NCI-H774 (cell line): ENCODE results near the gene PPP4R3B.
A peak's percentile ranks its signal among the peaks of the same experiment; 100 is the strongest.
"Not testable (repeated sequence)": the region's sequence is repeated elsewhere in the genome, so short reads cannot be mapped to it uniquely, and the experiment has no call there.

Source experiments
- DNase-seq: peaks from one replicate; lab custom pipeline; 2025; lab: John Stamatoyannopoulos, UW

Gene PPP4R3B

DNA sequence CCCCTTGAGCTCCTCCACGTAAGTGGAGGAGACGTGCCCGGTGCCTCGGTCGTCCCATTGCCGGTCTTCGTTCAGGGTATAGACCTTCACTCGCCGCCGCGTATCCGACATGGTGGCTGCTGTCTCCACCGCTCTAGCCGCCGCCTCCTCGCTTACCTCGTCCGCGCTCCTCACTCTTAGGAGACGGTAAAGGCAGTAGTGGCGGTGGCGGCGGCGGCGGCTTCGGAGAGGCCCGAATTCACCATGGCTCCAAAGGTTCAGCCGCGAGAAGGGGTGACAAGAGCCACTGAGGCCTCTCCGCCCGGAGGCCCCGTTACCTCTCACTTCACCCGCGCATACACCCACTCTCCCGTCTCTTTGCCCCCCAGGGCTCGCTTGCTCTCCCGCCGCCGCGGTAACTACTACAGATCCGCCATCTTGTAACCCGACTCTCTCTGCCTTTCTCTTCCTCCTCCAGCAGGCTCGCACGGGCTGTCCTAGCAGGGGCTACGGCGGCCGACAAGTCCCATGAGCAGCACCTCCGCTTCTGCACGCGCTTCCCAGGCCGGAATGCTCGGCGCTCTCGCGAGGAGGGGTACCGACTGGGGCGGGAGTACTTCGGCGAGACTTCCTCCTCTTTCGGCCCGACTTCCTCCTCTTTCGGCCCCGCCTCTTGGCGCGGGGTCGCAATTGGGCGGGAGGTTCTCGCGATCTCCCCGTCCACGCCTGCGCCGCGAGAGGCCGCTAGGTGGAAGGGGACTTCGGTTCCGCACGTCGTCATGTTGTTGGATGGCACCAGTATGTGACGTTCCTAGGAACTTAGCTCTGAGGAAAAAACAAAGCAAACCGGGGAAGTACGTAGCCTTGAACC lies at the start of gene PPP4R3B:
Gene PPP4R3B, minus strand, starts transcription at position 448 of the 850 bp plus-strand sequence. Its CDS starts 337 bp downstream, at position 111.
- peak; percentile 99 for DNase-seq

DNA sequence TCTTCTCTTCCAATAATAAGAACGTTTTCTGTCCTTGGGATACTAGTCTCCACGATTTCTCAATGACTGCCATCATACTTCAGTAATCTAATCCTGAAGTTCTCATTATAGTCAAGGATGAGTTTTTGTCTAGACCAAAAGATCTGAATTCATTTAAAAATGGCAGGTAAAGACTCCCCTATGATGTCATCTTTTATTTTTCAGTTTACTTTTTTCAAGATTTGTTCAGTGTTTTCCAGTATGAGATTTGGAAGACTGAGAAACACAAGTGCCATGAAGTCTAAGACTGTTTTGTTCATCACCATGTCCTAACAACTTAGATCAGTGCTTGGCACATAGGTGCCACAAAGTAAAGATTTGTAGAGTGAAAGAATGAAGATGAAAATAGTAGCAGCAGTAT lies 35.8 kb upstream of the PPP4R3B start:
- DNase-seq: no peak

DNA sequence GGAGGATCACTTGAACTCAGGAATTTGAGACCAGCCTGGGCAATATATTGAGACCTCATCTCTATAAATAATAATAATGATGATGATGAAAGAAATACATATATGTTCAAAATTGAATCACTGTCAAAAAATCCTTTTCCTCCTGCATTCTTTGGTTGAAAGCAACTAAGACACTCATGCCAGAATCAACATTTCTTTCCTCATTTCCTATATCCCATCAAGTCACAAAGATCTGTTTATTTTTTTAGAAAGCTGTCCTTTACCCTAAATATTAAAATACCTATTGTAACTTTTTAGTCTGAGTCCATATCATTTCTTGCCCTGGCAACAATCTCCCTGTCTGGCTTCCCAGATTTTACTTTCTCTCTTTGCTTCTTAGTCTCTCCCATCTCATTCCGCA lies 31.8 kb upstream of the PPP4R3B start:
- no peak for DNase-seq

DNA sequence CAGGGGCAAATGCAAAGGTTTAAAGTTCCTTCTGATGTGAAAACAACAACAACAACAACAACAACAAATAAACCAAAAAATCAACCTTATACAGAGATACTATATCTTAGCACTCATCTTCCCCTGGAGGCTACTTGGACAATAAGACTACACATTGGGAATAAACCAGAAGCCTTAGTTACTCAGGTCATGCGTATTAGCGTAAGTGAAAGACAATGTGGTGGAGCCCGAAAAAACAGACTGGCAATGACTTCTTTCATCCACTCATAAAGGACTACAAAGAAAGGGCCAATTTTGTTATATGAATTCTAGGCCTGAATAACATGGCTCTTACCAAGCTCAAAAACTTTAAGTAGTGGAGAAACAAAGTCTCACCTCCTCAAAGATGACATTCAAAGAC lies 19.4 kb upstream of the PPP4R3B start:
- no peak for DNase-seq

DNA sequence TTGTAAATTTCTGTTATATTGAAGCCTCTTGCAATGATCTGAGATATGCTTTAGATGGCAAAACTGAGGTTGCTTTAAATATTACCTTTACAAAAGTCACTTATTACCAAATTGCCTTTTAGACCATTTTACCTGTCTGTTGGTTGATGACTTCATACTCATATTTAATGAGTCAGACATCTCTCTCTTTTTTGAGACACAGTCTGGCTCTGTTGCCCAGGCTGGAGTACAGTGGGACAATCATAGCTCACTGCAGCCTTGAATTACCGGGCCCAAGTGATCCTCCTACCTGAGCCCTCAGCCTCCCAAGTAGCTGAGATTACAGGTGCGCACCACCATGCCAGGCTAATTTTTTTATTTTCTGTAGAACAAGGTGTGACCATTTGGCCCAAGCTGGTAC lies 11.5 kb upstream of the PPP4R3B start:
- no peak for DNase-seq

DNA sequence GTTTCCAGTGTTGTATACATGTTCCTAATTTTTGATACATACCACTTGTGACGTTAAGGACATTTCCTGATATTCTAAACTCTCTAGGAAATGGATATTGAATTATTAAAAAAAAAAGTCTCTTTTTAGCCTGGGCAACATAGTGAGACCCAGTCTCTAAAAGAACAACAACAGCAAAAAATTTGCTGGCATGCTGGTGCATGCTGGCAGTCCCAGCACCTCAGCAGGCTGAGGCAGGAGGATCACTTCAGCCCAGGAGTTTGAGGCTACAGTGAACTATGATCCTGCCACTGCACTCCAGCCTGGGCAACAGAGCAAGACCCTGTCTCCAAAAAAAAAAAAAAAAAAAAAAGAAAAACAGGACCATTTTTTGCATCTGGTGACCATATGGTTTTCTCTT lies 10.5 kb upstream of the PPP4R3B start:
- no peak for DNase-seq

DNA sequence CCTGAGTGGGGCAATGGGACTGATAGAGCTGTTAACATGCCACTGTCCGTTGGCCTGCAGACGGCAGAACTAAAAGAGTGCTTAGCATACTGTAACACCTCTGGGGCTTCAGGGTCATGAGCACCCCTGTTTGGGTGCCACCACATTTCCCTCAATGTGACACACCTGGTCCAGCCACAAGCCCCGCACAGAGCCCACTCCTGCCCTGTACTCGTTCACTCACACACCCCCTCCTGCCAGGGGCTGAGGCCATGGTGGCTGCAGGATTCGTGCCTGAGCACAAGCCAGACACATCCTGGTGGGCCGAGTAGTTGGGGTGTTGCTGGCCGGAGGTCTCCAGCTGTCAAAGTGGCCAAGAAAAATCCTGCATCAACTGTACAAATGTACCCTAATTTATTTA lies 4.4 kb upstream of the PPP4R3B start:
- no peak for DNase-seq

DNA sequence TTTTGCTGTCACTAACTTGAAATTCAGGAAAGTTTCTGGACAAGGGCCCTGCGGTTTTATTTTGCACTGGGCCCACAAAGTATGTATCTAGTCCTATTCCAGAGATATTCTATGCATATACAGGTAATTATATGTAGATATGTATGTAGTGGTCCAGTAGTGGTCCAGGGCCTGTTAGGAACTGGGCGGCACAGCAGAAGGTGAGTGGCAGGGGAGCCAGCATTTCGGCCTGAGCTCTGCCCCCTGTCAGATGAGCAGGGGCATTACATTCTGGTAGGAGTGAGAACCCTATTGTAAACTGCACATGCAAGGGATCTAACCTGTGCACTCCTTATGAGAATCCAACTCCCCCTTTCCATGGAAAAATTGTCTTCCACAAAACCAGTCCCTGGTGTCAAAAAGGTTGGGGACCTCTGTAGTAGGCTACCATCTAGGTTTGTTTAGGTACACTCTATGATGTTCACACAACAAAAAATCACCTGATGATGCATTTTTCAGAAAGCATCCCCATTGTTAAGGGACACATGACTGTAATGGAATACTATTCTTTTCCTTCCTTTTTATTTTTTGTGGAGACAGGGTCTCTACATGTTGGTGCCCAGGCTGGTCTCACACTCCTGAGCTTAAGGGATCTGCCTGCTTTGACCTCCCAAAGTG lies 2.8 kb upstream of the PPP4R3B start:
- DNase-seq: no peak

DNA sequence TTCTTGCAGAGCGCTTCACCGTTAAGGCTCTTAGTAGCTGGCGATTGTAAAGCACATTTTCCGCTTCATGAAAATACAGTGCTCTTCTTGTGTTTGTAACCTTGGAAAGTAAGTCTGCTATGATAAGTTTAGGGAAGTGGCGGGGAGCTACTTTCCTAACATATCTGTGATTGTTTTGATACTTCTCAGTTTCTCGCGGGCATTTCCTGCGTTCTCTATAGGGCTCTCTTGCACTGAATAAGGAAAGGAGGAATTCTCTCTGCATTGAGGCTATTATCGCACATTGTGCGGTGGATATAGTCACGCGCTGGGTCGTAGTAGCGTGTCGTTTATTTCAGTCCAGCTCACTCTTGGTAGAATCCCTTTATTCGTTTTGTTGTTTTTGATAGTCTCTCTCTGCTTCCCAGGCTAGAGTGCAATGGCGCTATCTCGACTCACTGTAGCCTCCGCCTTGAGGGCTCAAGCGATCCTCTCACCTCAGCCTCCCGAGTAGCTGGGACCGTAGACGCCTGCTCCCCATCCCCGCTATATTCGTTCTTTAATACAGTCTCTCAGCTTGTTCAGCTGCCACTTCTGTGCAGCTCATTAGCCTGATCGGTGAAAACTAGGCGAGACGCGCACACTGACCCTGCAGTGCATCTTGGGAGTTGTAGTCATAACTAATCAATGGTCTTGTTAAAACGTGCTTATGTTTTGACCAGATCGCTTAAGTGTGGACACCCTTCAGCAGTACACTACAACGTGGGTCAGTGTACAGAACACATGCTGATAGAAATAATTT lies 1.0 kb upstream of the PPP4R3B start:
- DNase-seq: peak; percentile 14

DNA sequence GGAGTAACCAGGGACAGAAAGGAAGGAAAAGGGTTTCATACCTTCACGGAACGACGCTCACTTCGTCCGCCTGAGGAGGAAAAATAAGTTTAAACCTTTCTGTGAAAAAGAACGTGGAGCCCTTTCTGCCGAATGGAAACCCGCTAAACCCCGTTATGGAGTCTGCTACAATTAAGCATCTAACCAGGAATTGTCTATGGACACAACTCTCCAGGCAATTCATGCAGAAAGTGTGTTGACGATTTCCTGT lies 528 bp upstream of the PPP4R3B start:
- no peak for DNase-seq

DNA sequence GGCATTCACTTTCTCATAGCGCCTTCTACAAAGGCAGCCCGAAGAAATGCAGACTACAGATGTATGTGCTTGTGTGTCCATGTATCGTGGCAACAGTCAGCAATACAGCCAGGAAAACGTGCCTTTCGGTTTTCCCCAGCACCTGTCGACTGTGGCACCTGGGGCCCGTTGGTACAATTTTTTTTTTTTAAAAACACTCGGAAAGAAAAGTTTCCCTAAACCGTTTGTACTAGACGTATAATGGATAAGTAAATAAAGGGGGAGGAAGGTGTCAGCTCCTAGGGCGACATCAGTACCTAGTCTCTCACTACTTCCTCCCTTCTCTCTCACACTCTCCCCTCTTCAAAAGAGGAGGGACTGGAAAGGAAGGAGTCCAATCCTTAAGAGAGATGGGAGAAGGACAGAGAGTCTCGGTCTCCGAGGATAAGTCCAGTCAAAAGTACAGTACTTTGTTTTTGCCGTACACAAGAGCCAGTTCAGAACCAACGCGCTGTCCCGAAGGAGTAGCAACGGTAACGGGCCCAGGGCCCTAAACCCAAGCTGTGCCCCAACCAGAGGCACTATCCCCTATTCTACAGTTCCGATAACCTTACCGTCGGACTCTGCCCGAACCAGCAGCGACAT lies 759 bp downstream of the PPP4R3B start:
- DNase-seq: peak; percentile 52

DNA sequence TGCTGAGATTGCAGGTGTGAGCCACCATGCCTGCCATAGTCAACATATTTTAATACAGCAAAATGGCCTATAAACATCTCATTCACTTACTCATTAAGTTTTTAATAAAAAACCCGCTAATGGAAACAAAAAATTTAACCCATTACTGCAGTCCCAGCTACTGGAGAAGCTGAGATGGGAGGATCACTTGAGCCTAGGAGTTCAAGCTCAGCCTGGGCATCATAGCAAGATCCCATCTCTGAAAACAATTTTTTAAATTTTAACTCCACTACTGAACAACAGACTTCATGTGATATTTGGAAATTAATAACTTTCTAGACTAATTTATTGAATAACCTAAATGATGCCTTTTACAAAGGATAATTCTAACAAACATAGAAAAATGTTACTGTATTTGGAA lies 5.4 kb downstream of the PPP4R3B start:
- no peak for DNase-seq

DNA sequence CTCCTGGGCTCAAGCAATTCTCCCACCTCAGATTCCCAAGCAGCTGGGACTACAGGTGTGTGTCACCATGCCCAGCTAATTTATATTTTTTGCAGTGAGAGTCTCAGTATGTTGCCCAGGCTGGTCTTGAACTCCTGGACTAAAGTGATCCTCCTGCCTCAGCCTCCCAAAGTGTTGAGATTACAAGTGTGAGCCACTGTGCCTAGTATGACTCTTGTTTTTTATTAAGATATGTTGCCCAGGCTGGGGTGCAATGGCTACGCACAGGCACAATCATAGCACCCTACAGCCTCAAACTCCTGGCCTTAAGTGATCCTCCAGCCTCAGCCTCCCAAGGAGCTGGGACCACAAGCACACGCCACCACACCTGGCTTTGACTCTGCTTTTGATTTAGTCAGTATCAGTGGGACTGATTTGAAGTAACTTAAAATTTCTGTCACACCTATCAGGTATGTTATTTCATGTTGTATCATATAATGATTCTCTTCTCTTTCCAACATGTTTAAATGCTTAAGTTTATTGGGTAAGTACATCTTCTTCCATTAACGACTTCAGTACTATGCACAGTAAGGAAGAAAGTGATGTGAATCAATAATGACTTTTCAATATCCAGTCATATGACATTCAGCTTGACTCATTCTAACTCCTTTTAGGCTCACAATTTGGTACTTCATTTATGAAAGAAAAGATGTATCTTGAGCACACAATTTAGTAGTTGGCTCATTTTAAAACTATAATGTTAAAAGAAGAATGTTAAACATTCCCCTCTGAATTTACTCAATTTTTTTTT lies 6.3 kb downstream of the PPP4R3B start:
- no peak for DNase-seq

DNA sequence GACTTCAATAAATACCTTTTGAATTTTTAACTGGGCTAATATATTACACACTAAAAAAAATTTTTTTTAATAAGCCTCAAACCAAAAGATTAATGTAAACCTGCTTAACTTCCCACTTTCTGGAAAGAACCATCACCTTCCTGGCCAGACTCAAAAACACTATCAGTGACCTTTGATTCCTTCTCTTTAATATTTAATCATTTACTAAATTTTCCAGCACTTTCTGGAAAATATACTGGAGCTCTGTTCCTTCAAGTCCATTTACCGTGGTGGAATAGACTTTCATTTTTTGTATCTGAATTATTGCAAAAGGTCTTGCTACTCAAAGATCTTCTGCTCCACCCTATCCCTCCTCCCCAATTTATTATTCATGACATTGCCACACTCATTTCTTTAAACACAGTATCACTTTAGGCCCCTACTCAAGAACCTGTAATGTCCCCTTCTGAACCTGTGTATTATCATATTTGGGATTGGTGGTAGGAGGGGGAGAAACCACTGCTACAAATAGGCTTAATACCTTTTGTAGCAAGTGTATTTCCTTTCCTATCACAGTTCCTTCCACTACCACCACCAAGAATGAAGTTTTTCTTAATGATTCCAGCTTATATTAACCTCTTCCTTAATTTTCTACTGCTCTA lies 7.4 kb downstream of the PPP4R3B start:
- DNase-seq: no peak

DNA sequence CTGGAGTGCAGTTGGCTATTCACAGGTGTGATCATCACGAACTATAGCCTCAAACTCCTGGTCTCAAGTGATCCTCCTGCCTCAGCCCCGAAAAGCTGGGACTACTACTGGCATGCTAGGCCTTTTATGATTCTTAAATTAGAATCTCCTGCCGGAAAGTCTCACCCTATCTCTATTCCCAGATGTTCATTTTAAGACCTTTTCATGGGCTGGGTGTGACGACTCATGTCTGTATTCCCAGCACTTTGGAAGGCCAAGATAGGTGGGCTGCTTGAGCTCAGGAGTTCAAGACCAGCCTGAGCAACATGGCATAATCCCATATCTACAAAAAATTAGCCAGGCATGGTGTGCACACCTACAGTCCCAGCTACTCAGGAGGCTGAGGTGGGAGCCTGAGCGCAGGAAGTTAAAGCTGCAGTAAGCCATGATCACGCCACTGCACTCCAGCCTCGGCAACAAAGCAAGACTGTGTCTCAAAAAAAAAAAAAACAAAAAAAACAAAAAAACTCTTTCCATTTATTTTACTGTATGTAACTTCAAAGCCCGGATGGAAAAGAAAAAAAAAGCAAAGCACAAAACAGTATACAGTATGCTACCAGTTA lies 8.1 kb downstream of the PPP4R3B start:
- no peak for DNase-seq

DNA sequence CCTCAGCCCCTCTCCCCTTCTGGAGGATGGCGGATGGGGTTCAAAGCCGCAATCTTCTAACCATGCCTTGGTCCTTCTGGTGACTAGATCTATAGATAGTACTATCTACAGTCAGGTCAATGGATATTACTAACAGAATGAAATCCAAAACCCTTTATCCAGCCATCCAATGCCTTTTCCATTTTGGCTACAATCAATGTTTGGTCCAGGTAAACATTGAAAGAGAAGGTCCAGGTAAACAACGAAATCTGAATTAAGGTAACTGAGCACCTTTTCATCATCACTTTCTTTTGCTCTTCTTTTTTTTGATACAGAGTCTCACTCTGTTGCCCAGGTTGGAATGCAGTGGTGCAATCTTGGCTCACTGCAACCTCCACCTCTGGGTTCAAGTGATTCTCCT lies 9.7 kb downstream of the PPP4R3B start:
- no peak for DNase-seq

DNA sequence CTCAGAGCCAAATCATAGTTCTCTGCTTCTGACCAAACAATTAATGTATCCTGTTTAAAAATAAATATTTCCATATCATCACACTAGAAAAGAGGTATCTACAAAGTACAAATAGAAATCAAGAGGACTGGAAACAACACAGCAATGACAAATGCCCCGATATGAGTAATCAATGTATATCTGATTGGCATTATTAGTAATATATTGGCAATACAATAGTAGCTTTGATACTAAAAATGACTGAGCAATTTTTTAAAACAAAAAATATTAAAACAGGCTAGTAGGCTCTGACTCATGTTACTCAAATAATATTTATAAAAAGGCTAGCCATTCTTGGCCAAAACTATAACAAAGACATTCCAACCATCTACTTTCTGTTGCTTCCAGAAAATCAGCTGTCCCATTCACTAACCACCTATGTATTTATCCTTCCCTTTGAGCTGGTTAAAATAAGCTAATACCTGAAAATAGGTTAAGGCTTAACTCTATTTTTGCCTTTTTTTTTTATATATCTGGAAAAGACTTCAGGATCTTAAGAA lies 13.3 kb downstream of the PPP4R3B start:
- DNase-seq: no peak

DNA sequence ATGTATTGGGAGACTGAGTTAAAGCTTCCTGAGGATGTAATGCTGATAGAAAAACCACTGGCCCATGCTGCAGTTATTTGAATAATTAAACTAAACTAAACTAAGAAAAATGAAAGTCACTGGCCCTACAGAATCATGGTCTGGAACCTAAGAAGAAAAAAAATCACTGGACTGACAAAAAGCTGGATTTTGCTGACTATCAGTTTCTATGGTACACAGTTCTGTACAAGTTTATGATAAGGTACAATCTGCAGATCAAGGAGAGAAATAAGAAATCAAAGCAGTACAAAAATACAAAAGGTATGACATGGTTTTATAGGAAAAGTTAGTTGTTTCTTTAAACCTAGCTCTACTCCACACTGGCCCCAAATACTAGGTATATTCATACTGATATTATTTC lies 15.6 kb downstream of the PPP4R3B start:
- DNase-seq: no peak

DNA sequence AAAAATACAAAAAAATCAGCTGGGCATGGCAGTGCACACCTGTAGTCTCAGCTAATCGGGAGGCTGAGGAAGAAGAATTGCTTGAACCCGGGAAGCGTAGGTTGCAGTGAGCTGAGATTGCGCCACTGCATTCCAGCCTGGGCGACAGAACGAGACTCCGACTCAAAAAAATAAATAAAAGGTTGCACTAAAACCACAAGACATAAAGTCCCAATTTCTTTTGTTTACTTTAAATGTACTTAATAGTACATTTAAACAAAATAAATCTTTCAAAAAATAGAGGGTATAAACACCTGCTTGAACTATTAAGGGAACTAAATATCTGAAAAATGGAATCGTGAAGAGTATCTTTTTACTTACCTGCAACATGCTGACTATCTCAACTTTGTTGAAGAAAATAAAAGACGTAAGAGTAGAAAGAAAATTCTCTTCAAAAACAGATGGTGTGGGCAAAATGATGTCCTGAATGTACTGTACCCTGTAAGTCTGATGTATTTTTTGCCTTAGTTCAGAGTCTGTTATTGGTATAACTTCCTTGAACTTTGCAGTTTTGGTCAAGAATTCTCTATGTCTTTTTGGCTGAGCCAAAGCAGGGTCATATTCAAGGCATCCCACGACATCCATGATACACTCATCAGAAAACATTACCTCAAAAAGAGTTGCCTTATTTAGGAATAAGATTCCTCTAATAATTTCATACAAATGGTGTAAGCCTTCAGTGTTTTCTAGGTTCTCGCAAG lies 19.2 kb downstream of the PPP4R3B start:
- no peak for DNase-seq

DNA sequence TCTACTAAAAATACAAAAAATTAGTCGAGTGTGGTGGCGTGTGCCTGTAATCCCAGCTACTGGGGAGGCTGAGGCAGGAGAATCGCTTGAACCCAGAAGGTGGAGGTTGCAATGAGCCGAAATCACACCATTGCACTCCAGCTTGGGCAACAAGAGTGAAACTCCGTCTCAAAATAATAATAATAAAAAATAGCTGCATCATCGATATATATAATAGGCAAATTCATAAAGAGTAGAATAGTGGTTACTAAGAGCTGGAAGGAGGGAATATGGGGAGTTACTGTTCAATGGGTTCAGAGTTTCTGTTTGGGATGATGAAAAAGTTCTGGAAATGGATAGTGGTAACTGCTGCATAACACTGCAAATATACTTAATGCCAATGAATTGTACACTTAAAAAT lies 20.6 kb downstream of the PPP4R3B start:
- not testable (repeated sequence) for DNase-seq
